ENCODE results near the gene GRM1. TPM values are rescaled to one million over a fixed set of nuclear protein-coding genes. Genes with fewer than 3 reads are reported as not detected.

GRM1 gene
- total and polyA plus RNA-seq, 2 donors (not counting 1 experiment from before 2014, with no cell fraction given): not detected

DNA sequence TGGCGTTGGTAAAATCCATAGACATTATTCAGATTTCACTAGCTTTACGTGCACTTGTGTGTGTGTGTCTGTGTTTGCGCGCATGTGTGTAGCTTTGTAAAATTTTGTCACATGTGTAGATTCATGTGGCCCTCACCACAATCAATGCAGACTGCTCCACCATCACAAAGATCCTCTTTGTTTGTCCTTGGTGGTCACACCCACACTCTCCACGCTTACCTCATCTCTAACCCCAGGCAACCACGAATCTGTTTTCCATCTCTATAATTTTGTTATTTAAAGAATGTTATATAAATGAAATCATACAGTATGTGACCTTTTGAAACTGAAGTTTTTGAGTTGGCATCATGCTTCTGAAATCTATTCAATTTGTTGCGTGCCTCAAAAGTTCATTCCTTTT is 58.5 kb downstream of the GRM1 start:
- no peak for TF ChIP-seq EZH2 (IDR thresholded peaks at IDR 0.05; ENCODE audit: borderline replicate concordance, insufficient read depth, low read depth, low read length, poor library complexity, severe bottlenecking)
- TF ChIP-seq, protein P1, sequence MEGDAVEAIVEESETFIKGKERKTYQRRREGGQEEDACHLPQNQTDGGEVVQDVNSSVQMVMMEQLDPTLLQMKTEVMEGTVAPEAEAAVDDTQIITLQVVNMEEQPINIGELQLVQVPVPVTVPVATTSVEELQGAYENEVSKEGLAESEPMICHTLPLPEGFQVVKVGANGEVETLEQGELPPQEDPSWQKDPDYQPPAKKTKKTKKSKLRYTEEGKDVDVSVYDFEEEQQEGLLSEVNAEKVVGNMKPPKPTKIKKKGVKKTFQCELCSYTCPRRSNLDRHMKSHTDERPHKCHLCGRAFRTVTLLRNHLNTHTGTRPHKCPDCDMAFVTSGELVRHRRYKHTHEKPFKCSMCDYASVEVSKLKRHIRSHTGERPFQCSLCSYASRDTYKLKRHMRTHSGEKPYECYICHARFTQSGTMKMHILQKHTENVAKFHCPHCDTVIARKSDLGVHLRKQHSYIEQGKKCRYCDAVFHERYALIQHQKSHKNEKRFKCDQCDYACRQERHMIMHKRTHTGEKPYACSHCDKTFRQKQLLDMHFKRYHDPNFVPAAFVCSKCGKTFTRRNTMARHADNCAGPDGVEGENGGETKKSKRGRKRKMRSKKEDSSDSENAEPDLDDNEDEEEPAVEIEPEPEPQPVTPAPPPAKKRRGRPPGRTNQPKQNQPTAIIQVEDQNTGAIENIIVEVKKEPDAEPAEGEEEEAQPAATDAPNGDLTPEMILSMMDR (IDR thresholded peaks at IDR 0.05): no peak
- H3K4me1 ChIP-seq (ENCODE audit: control insufficient read depth in 2 of 2, insufficient read depth in 2 of 2, low read length in 2 of 2): no peaks in the 10 kb centered on the region
- H3K27me3 ChIP-seq (replicated peaks in 1 of 4; ENCODE audit: control extremely low read depth in 1 of 4, control insufficient read depth in 3 of 4, insufficient read depth in 4 of 4, low read length in 3 of 4): no peaks in the 10 kb centered on the region
- Mint-ChIP-seq H3K27me3 (no peaks in the 10 kb centered on the region), H3K9me3 (ENCODE audit: insufficient read depth) (no peaks in the 10 kb centered on the region), H3K4me3 (no peak overlapping the region), H3K27ac (no peak overlapping the region), H3K4me1 (no peaks in the 10 kb centered on the region)
- H3K36me3 ChIP-seq (replicated peaks in 1 of 2; ENCODE audit: control extremely low read depth in 1 of 2, control insufficient read depth in 1 of 2, extremely low read depth in 1 of 2, insufficient read depth in 2 of 2, low read length in 1 of 2): no peaks in the 10 kb centered on the region
- CTCF ChIA-PET: no interaction called here
- ATAC-seq (ENCODE audit: low read depth): no peak
- no peaks in the 10 kb centered on the region for H3K9me3 ChIP-seq (ENCODE audit: control extremely low read depth in 1 of 3, control insufficient read depth in 2 of 3, insufficient read depth in 1 of 3, low read length in 2 of 3)
- H3K4me3 ChIP-seq (ENCODE audit: control extremely low read depth in 1 of 5, extremely low read depth in 1 of 5, insufficient read depth in 1 of 5, low read depth in 2 of 5, low read length in 4 of 5): no peak overlapping the region
- no peak for DNase-seq
- WGBS (ENCODE audit: insufficient coverage): no CpG with 5 or more reads among the region's 7 CpGs
- H3K79me2 ChIP-seq (ENCODE audit: control insufficient read depth, insufficient read depth, low read length): no peaks in the 10 kb centered on the region
- no peak overlapping the region for H3K4me2 ChIP-seq (replicated peaks; ENCODE audit: low read depth, low read length, poor library complexity, severe bottlenecking)
- no peak overlapping the region for H3K9ac ChIP-seq (ENCODE audit: low read length)
- intact Hi-C loops (cut with micrococcal nuclease): no loop called here
- H3K27ac ChIP-seq (ENCODE audit: low read length in 2 of 2): no peak overlapping the region
- POLR2A ChIA-PET: no interaction called here
- no peak overlapping the region for H2AFZ ChIP-seq (ENCODE audit: insufficient read depth, low read depth, low read length, poor library complexity, severe bottlenecking)
- no peaks in the 10 kb centered on the region for H4K20me1 ChIP-seq (ENCODE audit: control insufficient read depth, insufficient read depth, low read length, poor library complexity, severe bottlenecking)

DNA sequence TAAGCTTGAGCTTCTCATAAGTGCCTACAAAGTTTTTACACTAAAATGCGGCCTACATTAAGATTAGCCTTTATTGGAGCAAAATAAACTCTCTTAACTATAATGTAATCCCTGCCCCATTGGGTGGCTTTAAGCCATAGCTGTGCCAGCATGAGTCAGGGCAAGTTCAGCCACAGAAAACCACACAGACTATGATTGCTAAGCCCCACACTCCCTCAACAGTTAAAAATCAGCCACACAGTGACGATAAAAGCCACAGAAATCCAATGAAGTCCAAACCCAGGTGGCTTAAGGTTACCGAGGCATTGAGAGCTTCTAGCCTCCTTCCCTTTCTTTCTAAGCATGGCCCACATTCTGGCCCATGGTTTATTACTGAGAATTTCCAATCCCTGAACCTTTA is 61.6 kb downstream of the GRM1 start:
- H3K4me1 Mint-ChIP-seq: no peaks in the 10 kb centered on the region

More for the DNA sequence above, 61.6 kb downstream of the GRM1 start:
- POLR2A ChIA-PET: no interaction called here
- no peaks in the 10 kb centered on the region for H3K79me2 ChIP-seq (ENCODE audit: control insufficient read depth, insufficient read depth, low read length)
- no peak overlapping the region for H3K27ac Mint-ChIP-seq
- H3K4me3 Mint-ChIP-seq: no peak overlapping the region
- H3K9me3 Mint-ChIP-seq (ENCODE audit: insufficient read depth): no peaks in the 10 kb centered on the region
- no peak for TF ChIP-seq EZH2 (IDR thresholded peaks at IDR 0.05; ENCODE audit: borderline replicate concordance, insufficient read depth, low read depth, low read length, poor library complexity, severe bottlenecking)
- TF ChIP-seq, protein P1 (IDR thresholded peaks at IDR 0.05): no peak
- CTCF ChIA-PET: no interaction called here
- H3K9ac ChIP-seq (ENCODE audit: low read length): no peak overlapping the region
- DNase-seq (no peak), ATAC-seq (ENCODE audit: low read depth) (no peak)
- no peak overlapping the region for H3K4me2 ChIP-seq (replicated peaks; ENCODE audit: low read depth, low read length, poor library complexity, severe bottlenecking)
- H3K4me1 ChIP-seq (ENCODE audit: control insufficient read depth in 2 of 2, insufficient read depth in 2 of 2, low read length in 2 of 2): no peaks in the 10 kb centered on the region
- no peak overlapping the region for H3K27ac ChIP-seq (ENCODE audit: low read length in 2 of 2)
- intact Hi-C loops (cut with micrococcal nuclease): no loop called here
- no peaks in the 10 kb centered on the region for H3K27me3 ChIP-seq (replicated peaks in 1 of 4; ENCODE audit: control extremely low read depth in 1 of 4, control insufficient read depth in 3 of 4, insufficient read depth in 4 of 4, low read length in 3 of 4)
- H2AFZ ChIP-seq (ENCODE audit: insufficient read depth, low read depth, low read length, poor library complexity, severe bottlenecking): no peak overlapping the region
- no peaks in the 10 kb centered on the region for H3K9me3 ChIP-seq (ENCODE audit: control extremely low read depth in 1 of 3, control insufficient read depth in 2 of 3, insufficient read depth in 1 of 3, low read length in 2 of 3)
- H3K36me3 ChIP-seq (replicated peaks in 1 of 2; ENCODE audit: control extremely low read depth in 1 of 2, control insufficient read depth in 1 of 2, extremely low read depth in 1 of 2, insufficient read depth in 2 of 2, low read length in 1 of 2): no peaks in the 10 kb centered on the region
- no peak overlapping the region for H3K4me3 ChIP-seq (ENCODE audit: control extremely low read depth in 1 of 5, extremely low read depth in 1 of 5, insufficient read depth in 1 of 5, low read depth in 2 of 5, low read length in 4 of 5)
- H3K27me3 Mint-ChIP-seq: no peaks in the 10 kb centered on the region
- H4K20me1 ChIP-seq (ENCODE audit: control insufficient read depth, insufficient read depth, low read length, poor library complexity, severe bottlenecking): no peaks in the 10 kb centered on the region
- WGBS (ENCODE audit: insufficient coverage): 80% methylated on average over 3 of the region's 3 CpGs

Data from B cell (primary cell).